Left cardiac atrium (tissue), 4 donors: ENCODE results near the gene MRPS10. TPM values are rescaled to one million over a fixed set of nuclear protein-coding genes. Genes with fewer than 3 reads are reported as not detected.

Source experiments
- ATAC-seq, 2 donors: fragments of 200-7000 bp; cut with Tn5 transposase; one replicate each; pipeline ENCODE4 v1.9.1; 2020; ENCODE audit warnings: mild to moderate bottlenecking in 2 of 2, moderate library complexity in 2 of 2
- DNase-seq: peaks from one replicate; pipeline ENCODE4 v3.0.0-alpha.2; 2020
- intact Hi-C, 2 donors: fragments of 100-400 bp; cut with DNase I; formaldehyde crosslinking; loops; one replicate each; pipeline versions ENCODE4 v1.14.1 to v1.15.1; 2022 to 2023
- total RNA-seq, 2 donors: library from RNA; stranded (reverse); fragmentation: NEBNext Ultra II Directional; extraction: Animal tissue kit (Norgen Biotek cat#: 25700); gene quantifications; one replicate each; pipeline ENCODE4 v1.2.1, GENCODE V29; 2021
- donor health status: DM: no; HTN: yes; CAD: no.
- donor health status: DM: no; HTN: yes; CAD: no; lungs with severe emphysema.
- donor health status: DM: yes; HTN: yes; CAD: no.
- donor health status: Dilated cardiomyopathy.

Gene MRPS10
- total RNA-seq, 2 donors from 2014 or later, result 39.2 to 44.2 TPM

DNA sequence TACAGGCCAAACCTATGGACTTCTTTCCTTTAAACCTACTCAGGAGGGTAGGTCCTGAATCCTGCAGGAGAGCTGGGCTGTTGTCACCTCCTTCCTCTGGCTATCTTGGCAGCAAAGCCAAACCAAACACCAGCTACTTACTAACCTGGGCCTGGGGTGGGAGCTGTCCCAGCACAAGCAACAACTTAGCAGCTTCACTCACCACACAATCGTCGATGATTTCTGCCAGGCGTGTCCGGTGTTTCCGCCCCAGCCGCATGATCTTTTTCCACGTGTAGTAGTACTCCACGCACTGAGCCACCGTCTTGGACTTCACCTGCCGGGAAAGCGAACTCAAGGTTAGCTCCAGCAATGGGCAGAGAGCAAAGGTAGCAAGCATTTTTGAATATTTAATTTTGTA, 25.4 kb upstream of the MRPS10 start:
- peak in 1 of 2 donors; percentile 33 for ATAC-seq
- intact Hi-C loops, result no loop called here

DNA sequence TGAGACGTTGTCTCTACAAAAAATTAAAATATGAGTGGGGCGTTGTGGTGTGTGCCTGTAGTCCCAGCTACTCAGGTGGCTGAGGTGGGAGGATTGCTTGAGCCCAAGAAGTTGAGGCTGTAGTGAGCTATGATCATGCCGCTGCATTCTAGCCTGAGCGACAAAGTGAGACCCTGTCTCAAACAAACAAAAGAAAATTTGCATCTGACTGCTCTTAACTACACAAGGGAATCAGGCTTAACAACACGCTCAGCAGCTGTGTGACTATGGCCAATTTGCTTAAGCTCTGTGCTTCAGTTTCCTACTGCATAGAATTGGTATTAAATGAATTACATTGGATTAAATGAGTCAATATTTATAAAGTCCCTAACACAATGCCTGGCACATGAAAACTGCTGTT, 24.3 kb upstream of the MRPS10 start:
- intact Hi-C loops, result no loop called here
- no peak for ATAC-seq
- no peak for DNase-seq

More for the DNA sequence above, 25.4 kb upstream of the MRPS10 start:
- no peak for DNase-seq

DNA sequence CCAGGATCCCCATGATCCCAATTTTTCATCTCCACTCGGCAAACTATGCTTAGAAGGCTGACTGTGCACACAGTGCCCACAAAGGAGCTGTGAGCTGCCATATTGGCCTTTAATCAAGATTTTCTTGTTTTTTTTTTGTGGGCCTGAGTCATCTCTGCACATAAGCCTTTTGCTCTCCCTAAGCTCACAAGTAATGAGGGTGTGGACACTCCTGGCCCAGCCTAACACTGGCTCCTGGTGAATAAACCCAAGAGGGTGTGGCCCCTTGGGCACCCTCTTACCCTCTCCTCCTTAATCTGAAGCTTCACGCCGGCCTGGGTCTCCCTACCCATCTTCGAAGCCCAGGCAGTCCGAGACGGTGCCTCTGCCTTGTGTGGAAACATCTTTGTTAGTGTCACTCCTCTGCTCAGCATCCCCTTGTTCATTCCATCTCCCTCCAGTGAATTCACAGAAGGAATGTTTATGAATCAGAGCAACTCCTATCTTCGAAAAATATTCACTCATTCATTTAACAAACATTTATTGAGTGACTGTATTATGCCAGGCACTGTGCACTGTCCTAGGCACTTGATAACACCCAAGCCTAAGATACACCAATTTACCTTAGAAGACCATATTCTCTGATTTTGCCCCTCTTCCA, 22.2 kb upstream of the MRPS10 start:
- DNase-seq, result no peak
- peak in 1 of 2 donors; percentile 80 for ATAC-seq
- intact Hi-C loops, result no loop called here

DNA sequence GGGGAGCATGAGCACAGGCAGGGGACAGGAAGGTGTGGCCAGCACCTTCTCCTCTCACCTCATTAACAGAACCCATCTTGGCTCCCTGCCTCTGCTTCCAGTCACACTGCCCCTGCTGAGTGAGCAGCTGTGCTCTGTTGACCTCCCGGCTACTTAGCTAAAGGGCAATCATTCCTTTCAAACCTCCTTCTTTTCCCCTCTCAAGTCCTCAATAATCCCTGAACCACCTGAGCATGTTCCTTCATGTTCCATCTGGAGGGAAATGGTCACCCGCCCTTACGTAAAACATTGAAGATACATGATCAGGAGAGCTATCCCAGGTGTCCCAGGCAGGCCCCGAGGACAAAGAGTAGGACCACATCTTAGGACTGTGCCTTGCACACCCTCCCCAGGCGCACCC, 21.7 kb upstream of the MRPS10 start:
- DNase-seq (no peak), ATAC-seq (peak in 1 of 2 donors; percentile 19)
- intact Hi-C loops, result no loop called here

DNA sequence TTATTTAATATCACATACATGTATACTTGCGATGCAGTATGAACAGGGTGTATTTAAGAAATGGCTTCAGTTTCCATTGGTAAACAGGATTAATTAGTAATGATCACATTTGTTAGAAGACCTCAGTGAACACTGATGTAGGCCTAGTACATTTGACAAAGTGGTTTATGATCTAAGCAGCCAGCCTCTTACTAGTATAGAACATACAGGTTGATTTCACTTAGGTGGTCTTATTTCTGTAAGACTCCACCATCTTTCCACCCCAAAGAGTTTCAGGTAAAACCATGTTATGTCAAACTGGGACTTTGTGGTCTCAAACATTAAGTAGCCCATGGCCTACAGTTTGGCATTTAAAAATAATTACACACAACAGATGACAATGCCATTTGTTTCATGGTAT, 20.2 kb upstream of the MRPS10 start:
- intact Hi-C loops, result no loop called here
- ATAC-seq (no peak), DNase-seq (no peak)

DNA sequence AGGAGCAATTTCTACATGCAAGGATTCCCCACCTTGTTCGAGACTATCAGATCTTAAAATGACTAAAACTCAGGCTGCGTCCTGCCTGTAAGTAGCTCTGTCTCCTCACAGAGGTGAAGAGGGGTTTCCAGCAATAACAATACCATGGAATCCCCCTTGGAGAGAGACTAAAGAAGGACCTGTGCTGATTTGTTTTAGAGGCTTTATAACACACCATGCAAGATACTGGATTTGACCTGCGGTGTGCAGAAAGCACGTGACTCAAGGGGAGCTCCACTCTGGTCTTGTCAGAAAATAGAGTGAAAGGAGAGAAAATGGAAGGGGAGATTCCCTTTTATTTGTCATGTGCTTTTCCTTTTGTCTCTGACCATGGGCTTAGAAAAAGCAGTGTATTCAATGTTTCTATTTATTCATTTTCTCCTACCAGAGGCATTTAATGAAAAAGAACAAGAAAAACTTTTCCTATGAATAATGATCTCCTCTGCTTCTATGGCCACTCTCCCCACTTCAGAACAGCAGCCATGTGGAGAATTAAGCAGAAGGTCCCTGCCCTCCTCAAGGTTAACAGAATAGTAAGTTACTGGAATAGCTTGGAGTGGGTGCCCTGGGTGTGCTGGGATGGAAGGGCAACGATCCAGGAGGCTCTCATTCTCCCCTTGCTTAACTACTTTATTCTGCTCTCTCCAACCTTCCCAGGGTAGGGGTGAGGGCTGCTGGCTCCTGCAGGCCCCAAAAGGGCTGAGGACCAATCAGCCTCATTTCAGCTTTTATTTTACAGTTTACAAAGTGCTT, 19.2 kb upstream of the MRPS10 start:
- no peak for ATAC-seq
- no peak for DNase-seq
- intact Hi-C loops, result no loop called here

DNA sequence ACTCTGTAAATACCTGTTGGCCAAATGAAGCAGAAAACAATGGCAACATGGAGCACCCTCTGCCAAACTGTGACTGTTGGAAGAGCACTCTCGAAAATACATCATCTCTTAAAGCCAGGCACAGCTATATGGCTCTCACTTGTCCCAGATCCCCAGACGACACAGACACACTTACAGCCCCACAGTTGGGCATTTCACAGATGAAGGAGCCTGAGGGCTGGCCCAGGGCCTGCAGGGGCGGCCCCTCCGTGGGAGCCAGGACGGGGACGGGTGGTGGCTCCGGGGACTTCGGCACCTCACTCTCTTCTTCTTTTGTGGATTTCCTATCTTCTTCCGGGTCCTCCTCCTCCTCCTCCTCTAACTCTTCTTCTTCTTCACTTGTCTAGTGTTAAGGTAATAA, 18.4 kb upstream of the MRPS10 start:
- ATAC-seq, result no peak
- intact Hi-C loops, result no loop called here
- no peak for DNase-seq

DNA sequence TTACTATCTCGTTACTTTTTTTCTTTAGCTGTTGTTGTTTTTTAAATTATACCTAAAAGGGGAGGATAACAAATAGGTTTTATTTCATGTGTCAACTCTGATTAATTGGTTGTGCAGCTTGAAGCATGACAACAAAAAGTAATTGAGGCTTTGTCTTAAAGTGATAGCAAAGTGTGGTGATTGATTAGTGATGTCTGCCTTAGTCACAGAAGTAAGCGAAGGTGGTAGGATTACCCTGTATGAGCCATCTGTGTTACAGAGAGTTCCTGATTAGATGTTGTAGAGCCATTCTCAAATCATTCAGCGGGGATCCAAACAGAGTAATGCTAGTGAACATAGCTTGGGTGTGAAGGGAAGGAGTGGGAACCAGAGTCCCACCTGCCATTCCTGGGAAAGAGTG, 14.4 kb upstream of the MRPS10 start:
- ATAC-seq, result no peak
- no peak for DNase-seq
- intact Hi-C loops, result no loop called here

DNA sequence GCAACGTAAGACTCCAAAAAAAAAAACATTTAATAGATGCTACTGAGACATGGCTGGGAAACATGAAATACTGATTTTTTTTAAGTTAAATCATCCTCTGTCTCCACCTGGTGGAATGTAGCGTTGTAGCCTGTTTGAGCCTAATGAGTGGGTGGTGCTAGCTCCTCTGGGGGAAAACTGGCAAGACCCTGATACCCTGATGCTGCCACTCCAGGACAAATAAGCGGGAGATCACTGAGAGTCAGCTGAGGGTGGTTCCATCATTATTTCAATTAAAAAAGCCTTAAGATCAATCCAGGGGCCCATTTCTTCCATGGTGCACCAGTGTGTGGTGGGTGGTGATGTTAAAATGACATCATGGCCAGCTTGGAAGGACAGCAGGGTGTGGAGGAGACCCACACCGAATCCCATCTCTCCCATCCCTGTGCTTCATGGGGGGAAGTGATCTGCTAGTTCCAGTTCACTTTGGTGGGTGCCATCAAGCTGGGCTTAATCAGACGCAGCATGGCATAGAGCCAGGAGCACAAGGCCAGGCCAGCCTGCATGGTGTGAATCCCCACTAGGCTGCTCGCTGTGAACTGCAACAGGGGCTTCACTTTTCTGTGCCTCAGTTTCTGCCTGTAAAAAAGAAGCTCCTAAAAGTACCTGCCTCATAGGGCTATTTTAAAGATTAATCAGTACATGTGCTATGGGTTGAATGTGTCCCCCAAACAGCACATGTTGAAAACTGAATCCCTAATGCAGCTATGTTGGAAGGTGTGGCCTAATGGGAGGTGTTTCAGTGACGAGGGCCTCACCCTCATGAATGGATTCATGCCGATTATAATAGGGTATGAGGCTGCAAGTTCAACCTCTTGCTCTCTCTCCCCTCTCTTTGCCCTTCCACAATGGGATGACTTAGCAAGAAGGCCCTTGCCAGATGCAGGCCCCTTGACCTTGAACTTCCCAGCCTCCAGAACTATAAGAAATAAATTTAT, 13.0 kb upstream of the MRPS10 start:
- intact Hi-C loops, result no loop called here
- DNase-seq, result no peak
- no peak for ATAC-seq

DNA sequence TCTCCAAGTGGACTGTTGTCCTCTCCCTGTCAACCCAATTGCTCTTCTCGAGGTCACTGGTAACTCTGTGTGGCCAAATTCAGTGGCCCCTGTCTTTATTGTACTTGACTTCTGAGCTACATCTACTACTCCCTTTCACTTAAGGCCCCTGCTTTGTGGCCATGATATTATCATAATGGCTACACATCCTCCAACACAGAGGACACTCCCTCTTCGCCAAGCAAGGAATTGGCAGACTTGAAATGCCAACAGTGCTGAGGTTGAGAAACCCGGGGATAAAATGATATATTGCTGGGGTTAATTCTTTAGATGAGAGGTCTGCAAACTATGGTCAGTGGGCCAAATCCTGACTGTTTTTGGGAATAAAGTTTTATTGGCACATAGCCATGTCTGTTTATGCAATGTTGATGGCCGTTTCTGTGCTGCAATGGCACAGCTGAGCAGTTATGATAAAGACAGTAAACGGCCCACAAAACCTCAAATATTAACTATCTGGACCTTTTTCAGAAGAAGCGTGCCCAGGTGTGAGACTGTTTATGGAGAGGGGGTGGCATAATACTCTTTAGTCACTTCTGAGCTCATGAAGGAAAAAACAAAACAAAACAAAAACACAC, 12.0 kb upstream of the MRPS10 start:
- intact Hi-C loops, result no loop called here
- DNase-seq (no peak), ATAC-seq (no peak)

DNA sequence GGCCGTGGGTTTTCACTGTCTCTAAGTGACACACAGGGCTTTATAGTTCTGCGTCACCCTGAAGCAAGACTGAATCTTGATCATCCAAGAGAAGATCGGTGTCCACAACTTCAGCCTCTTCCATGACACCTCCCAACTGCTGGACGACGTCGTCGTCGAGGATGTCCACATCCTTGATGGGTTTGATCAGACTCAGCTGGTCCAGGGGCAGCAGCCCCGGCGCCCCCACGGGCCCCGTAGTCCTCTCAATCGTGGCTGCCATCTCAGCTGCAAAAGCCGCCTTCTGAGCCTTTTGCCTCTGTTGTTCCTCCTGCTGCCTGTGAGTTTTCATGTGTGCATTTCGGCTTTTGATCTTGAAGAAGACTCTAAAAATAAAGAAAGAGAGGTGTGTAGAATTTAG, 10.6 kb upstream of the MRPS10 start:
- ATAC-seq (no peak), DNase-seq (no peak)
- intact Hi-C loops, result no loop called here

DNA sequence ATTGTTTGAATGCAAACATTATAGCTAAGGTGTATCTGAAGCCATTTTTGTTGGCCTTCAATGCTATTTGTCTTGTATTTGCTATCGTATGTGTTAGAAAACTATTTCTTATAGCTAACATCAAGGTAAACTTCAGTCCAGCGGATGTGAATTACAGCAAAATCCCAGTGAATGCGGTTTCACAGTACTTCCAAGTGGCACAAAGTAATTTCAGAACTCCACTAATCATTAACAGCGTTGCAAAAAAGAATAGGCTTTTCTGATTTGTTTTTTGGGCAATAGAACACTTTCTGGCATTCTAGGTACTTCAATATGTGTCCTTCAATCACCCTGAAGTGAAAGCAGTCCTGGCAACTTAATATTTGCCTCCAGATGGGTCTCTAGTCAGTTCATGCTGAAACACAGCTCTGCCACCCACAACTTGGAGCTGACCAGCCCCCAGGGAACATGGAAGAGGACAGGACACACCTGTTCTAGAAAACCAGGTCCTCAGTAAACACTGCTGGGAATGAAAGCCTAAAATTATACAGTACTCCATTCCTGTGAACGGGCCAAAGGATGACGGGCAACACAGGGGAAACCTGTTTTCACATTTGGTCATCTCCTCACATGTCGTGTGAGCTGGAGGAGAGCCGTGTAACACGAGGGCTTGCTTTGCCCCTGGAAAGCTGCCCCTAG, 9.7 kb upstream of the MRPS10 start:
- ATAC-seq (no peak), DNase-seq (no peak)
- intact Hi-C loops, result no loop called here

DNA sequence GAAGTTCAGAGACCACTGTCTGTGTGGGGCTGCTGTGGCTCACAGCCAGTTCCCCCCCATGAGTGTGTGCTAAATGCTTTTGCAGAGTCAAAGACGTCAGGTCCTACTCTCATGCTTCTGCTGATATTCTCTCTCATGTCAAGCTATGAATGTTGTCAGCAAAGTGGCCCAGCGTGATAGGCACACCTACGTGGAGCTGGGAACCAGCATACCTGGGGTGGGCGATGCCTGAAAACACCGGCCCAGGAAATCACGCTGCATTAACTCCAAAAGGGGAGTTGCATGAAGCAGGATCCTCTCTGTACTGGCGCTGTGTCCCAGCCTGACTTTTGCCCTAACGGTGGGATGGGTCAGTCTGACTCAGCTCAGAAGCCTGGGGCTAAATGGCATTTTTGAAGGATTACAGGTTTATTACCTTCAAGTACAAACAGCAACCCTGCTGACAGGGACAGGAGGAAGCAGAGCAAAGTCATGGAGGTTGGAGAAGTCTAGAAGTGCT, 9.0 kb upstream of the MRPS10 start:
- intact Hi-C loops, result no loop called here
- no peak for DNase-seq
- ATAC-seq, result no peak

DNA sequence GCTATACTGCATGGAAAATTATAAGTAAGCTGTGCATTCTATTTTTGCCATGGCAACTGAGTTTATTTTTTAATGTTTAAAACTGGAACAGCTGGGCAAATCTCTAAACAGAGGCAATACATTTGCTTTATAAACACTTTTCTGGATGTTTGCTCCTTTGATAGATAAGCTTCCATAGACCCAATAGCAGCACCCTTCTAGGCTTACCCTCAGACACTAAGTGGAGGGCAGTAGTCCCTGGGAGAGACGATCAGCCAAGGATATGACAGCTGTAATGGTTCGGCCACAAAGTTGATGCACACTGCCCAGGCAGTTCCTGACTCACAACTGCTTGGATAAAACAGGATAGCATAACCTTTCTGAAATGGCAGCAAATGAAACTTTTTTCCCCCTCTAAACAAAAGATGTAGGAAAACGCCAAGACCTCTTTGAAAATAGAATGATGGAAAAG, 8.5 kb upstream of the MRPS10 start:
- DNase-seq (no peak), ATAC-seq (no peak)
- intact Hi-C loops, result no loop called here

DNA sequence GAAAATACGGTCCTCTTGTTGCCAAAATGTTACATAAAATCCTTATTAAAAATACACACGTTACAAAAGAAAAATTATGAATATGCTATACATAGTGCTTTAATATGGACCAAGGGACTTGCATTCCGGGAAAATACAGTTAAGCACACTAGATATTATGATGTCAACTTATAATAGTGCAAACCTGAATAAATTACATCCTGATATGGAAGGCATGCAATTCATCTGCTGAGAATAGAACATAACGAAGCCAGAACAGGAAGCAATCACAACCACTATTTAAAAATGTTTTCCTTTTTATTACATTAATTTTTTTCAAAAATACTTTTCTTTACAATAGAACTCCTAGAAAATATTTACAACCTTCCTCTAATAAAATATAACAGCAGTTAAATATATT, 7.8 kb upstream of the MRPS10 start:
- ATAC-seq, result no peak
- intact Hi-C loops, result no loop called here
- no peak for DNase-seq

DNA sequence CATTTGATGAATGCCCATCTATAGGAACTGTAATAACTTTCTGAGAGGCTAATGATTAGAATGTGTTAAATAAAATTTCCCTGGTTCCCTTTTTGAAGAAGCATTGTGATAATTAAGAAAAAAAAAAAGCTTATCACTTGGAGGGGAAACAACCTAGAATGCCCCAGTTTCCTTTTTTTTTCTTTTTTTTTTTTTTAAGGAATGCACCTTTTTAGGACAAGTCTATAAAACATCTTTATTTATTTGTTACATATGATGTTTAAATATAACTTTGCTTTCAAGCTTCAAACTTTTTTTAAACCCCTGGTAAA, 7.3 kb upstream of the MRPS10 start:
- no peak for ATAC-seq
- intact Hi-C loops, result no loop called here
- DNase-seq, result no peak

DNA sequence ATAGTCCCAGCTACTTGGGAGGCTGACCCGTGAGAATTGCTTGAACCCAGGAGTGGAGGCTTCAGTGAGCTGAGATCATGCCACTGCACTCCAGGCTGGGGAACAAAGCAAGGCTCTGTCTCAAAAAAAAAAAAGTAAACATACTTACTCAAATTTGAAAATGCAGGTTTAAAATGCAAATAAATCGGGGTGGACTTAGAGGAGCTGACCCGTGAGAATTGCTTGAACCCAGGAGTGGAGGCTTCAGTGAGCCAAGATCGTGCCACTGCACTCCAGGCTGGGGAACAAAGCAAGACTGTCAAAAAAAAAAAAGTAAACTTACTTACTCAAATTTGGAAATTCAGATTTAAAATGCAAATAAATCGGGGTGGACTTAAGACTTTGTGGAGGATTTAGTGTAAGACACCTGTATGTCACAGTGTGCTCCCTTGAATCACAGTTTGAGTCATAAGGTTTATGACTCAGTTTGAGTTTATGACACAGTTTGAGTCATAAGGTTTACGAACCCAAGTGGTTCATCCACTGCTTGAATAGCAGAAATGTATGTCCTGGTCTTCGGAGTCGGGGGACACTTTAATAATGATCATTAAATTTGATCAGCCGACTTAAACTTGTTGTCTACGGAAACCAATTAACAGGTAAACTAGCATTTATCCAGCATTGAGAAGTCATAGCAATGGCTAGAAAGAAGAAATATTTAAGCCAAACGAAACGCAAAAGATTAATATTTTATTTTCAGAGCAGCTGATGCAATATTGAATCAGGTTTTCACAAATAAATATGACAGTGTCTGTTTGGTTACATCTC, 6.8 kb upstream of the MRPS10 start:
- intact Hi-C loops, result no loop called here
- DNase-seq, result no peak
- ATAC-seq, result peak in 1 of 2 donors; percentile 22

DNA sequence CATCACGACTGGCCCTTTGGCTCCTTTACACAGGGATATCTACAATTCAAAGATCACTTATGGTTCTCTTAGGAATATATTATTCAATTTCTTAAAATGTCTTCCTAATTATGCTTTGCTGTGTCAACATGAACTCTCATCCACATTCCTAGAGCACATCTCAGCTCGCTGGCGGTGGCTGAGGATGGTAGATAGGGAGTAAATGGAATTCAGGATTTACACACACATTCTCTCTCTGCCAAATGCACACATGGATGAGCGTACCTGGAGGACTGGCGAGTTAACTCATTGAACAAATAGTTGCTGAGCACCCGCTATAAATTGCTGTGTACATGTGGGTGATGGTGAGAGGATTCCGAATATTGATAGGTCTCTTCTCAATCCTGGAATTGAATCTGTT, 4.8 kb upstream of the MRPS10 start:
- intact Hi-C loops, result no loop called here
- ATAC-seq (no peak), DNase-seq (no peak)
